ENCODE results near the gene TM4SF4.

Gene TM4SF4

GRCh38 chr3:149430216-149430615, 44.3 kb upstream of the TM4SF4 start:
- Histone ChIP-seq H3K4me2 (no peak overlapping the region), H3K27ac (no peak overlapping the region), H3K4me3 (IDR thresholded peaks at IDR 0.05; ENCODE audit: insufficient read depth, low read depth, low read length) (no peak overlapping the region), H3K4me1 (ENCODE audit: low read depth, poor library complexity, severe bottlenecking) (no peaks in the 10 kb centered on the region), H3K79me2 (ENCODE audit: insufficient read depth, low read depth) (no peaks in the 10 kb centered on the region), H3K9ac (no peak overlapping the region), H3K27me3 (ENCODE audit: insufficient read depth, low read depth) (no peaks in the 10 kb centered on the region), H4K20me1 (ENCODE audit: insufficient read depth) (no peaks in the 10 kb centered on the region), H3K36me3 (ENCODE audit: insufficient read depth) (no peaks in the 10 kb centered on the region), H2AFZ (ENCODE audit: low read depth) (no peak overlapping the region)
- TF ChIP-seq CTCF (conservative IDR thresholded peaks at IDR 0.05; ENCODE audit: low read depth, low read length) = no peak

- H3K9ac ChIP-seq = no peak overlapping the region
- H3K27ac ChIP-seq = no peak overlapping the region
- H4K20me1 ChIP-seq (ENCODE audit: insufficient read depth) = no peaks in the 10 kb centered on the region
- no peaks in the 10 kb centered on the region for H3K79me2 ChIP-seq (ENCODE audit: insufficient read depth, low read depth)
- H3K4me1 ChIP-seq (ENCODE audit: low read depth, poor library complexity, severe bottlenecking) = no peaks in the 10 kb centered on the region
- no peak overlapping the region for H3K4me3 ChIP-seq (IDR thresholded peaks at IDR 0.05; ENCODE audit: insufficient read depth, low read depth, low read length)
- H3K36me3 ChIP-seq (ENCODE audit: insufficient read depth) = no peaks in the 10 kb centered on the region
- TF ChIP-seq CTCF (conservative IDR thresholded peaks at IDR 0.05; ENCODE audit: low read depth, low read length) = no peak
- H3K4me2 ChIP-seq = no peak overlapping the region
- no peak overlapping the region for H2AFZ ChIP-seq (ENCODE audit: low read depth)
- no peaks in the 10 kb centered on the region for H3K27me3 ChIP-seq (ENCODE audit: insufficient read depth, low read depth)
These were observed 42.3 kb upstream of the TM4SF4 start for GRCh38 chr3:149432149-149432548.

DNA sequence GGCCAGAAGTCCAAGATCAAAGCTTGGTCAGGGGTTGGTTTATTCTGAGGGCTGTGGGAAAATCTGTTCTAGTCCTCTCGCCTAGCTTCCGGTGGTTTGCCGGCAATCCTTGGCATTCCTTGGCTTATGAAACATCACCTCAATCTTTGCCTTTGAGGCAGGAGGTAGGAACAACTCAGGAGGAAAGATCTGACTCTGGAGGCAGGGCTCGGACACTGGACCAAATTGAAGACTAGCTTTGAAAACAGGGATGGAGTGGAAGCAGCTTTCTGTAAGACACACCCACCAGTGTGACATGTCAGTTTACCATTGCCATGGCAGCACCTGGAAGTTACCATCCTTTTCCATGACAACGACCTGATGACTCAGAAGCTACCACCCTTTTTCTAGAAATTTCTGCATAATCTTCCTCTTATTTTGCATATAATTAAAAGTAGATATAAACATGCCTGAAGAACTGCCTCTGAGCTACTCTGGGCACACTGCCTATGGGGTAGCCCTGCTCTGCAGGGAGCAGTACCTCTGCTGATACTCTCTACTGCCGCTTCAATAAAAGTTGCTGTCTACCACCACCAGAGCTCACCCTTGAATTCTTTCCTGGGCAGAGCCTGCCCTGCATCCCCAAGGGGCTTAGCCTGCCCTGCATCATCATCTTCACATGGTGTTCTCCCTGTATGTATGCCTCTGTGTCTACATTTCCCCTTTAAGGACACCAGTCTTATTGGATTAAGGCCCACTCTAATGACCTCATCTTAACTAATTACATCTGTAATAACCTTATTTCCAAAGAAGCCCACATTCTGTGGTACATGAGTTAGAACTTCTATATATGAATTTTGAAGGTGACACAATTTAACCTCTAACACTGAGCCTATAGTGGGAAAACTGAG, 38.3 kb upstream of the TM4SF4 start:
- Histone ChIP-seq H3K9ac (no peak overlapping the region), H3K4me3 (IDR thresholded peaks at IDR 0.05; ENCODE audit: insufficient read depth, low read depth, low read length) (no peak overlapping the region), H2AFZ (ENCODE audit: low read depth) (no peak overlapping the region), H3K27ac (no peak overlapping the region), H3K79me2 (ENCODE audit: insufficient read depth, low read depth) (no peaks in the 10 kb centered on the region), H3K4me1 (ENCODE audit: low read depth, poor library complexity, severe bottlenecking) (no peaks in the 10 kb centered on the region), H3K4me2 (no peak overlapping the region), H3K27me3 (ENCODE audit: insufficient read depth, low read depth) (no peaks in the 10 kb centered on the region), H4K20me1 (ENCODE audit: insufficient read depth) (no peaks in the 10 kb centered on the region), H3K36me3 (ENCODE audit: insufficient read depth) (no peaks in the 10 kb centered on the region)
- no peak for TF ChIP-seq CTCF (conservative IDR thresholded peaks at IDR 0.05; ENCODE audit: low read depth, low read length)

- Histone ChIP-seq H3K4me1 (ENCODE audit: low read depth, poor library complexity, severe bottlenecking) (no peaks in the 10 kb centered on the region), H3K79me2 (ENCODE audit: insufficient read depth, low read depth) (no peaks in the 10 kb centered on the region), H4K20me1 (ENCODE audit: insufficient read depth) (no peaks in the 10 kb centered on the region), H3K27me3 (ENCODE audit: insufficient read depth, low read depth) (no peaks in the 10 kb centered on the region), H3K4me3 (IDR thresholded peaks at IDR 0.05; ENCODE audit: insufficient read depth, low read depth, low read length) (no peak overlapping the region), H3K9ac (no peak overlapping the region), H3K4me2 (no peak overlapping the region), H2AFZ (ENCODE audit: low read depth) (no peak overlapping the region), H3K27ac (no peak overlapping the region), H3K36me3 (ENCODE audit: insufficient read depth) (no peaks in the 10 kb centered on the region)
- TF ChIP-seq CTCF (conservative IDR thresholded peaks at IDR 0.05; ENCODE audit: low read depth, low read length) = no peak
These were observed 37.2 kb upstream of the TM4SF4 start for GRCh38 chr3:149437286-149437685.

Data from KMS-11 (cell line).